SK-N-SH (cell line): Measurements from ENCODE around the gene ATIC.

Experiments used
- POLR2AphosphoS5 ChIP-seq: IDR thresholded peaks from 2 replicates; pipeline ENCODE4 v1.6.1; 2012; ENCODE audit warnings: low read depth, low read length
- TCF12 ChIP-seq: IDR thresholded peaks from 2 replicates; pipeline ENCODE4 v1.4.0; 2012
- TF ChIP-seq, protein P1 (sequence below): IDR thresholded peaks from 2 replicates; pipeline ENCODE4 v1.4.0; 2012; ENCODE audit warnings: low read depth, borderline replicate concordance
- TF ChIP-seq, protein P2 (sequence below): fragments of 200-600 bp; sonication (generic); IDR thresholded peaks from 2 replicates; pipeline ENCODE4 v1.6.1; 2017; ENCODE audit warnings: antibody characterized with exemption, mild to moderate bottlenecking, moderate library complexity

DNA sequence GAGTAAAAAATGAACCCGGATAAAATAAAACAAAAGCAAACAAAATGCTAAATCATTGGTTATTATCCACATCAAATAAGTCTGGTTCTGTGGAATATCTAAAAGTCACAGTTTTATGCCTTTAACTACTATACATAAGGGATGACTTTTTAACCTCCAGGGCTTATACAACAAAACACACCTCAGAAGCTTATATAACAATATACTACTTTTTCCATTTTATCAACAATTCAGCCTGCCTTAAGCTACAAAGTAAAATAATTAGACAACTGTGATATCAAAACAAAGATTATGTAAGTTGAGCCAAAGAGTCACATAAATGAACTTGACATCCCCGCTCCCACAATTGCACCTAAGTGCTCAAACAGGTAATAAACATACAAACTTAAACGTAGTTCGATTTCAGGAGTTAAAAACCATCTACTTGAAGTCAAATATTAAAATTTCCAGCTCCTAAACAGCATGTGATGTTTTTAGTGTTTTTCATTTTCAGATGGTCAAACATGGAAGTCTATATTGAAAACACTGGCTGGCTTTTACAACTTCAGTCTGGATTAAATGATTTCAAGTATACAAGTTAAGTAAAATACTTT lies 54.7 kb downstream of the ATIC start:
- no peak for TF ChIP-seq POLR2AphosphoS5
- TF ChIP-seq TCF12 = no peak
- TF ChIP-seq, protein P1, sequence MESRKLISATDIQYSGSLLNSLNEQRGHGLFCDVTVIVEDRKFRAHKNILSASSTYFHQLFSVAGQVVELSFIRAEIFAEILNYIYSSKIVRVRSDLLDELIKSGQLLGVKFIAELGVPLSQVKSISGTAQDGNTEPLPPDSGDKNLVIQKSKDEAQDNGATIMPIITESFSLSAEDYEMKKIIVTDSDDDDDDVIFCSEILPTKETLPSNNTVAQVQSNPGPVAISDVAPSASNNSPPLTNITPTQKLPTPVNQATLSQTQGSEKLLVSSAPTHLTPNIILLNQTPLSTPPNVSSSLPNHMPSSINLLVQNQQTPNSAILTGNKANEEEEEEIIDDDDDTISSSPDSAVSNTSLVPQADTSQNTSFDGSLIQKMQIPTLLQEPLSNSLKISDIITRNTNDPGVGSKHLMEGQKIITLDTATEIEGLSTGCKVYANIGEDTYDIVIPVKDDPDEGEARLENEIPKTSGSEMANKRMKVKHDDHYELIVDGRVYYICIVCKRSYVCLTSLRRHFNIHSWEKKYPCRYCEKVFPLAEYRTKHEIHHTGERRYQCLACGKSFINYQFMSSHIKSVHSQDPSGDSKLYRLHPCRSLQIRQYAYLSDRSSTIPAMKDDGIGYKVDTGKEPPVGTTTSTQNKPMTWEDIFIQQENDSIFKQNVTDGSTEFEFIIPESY = no peak
- TF ChIP-seq, protein P2, sequence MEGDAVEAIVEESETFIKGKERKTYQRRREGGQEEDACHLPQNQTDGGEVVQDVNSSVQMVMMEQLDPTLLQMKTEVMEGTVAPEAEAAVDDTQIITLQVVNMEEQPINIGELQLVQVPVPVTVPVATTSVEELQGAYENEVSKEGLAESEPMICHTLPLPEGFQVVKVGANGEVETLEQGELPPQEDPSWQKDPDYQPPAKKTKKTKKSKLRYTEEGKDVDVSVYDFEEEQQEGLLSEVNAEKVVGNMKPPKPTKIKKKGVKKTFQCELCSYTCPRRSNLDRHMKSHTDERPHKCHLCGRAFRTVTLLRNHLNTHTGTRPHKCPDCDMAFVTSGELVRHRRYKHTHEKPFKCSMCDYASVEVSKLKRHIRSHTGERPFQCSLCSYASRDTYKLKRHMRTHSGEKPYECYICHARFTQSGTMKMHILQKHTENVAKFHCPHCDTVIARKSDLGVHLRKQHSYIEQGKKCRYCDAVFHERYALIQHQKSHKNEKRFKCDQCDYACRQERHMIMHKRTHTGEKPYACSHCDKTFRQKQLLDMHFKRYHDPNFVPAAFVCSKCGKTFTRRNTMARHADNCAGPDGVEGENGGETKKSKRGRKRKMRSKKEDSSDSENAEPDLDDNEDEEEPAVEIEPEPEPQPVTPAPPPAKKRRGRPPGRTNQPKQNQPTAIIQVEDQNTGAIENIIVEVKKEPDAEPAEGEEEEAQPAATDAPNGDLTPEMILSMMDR = no peak
